NCI-H2107 treated with DMSO at 0.1 percent for 48 hours (cell line): Measurements from ENCODE around the gene ZC3H12C.
"Not testable (repeated sequence)": the region's sequence is repeated elsewhere in the genome, so short reads cannot be mapped to it uniquely, and the experiment has no call there.

Experiments
- DNase-seq: peaks from one replicate; lab custom pipeline; 2025; ENCODE audit not compliant: unreplicated experiment; lab: John Stamatoyannopoulos, UW

Gene ZC3H12C

GRCh38 chr11:110176366-110177085, 83.3 kb downstream of the ZC3H12C start:
- no peak for DNase-seq

GRCh38 chr11:110177086-110177456, 83.9 kb downstream of the ZC3H12C start:
- no peak for DNase-seq

GRCh38 chr11:110179064-110179463, 85.9 kb downstream of the ZC3H12C start:
- DNase-seq, result no peak

GRCh38 chr11:110182886-110183285, 89.7 kb downstream of the ZC3H12C start:
- no peak for DNase-seq

- no peak for DNase-seq
Measured at GRCh38 chr11:110184456-110184855, 91.3 kb downstream of the ZC3H12C start.

GRCh38 chr11:110185121-110185591, 92.0 kb downstream of the ZC3H12C start:
- no peak for DNase-seq

- no peak for DNase-seq
Measured at GRCh38 chr11:110185599-110185998, 92.4 kb downstream of the ZC3H12C start.

- no peak for DNase-seq
Measured at GRCh38 chr11:110186456-110186855, 93.3 kb downstream of the ZC3H12C start.

- DNase-seq, result no peak
Measured at GRCh38 chr11:110186867-110187266, 93.7 kb downstream of the ZC3H12C start.

GRCh38 chr11:110187731-110188130, 94.5 kb downstream of the ZC3H12C start:
- no peak for DNase-seq

- DNase-seq, result no peak
Measured at GRCh38 chr11:110190885-110191284, 97.7 kb downstream of the ZC3H12C start.

GRCh38 chr11:110192604-110193282, 99.6 kb downstream of the ZC3H12C start:
- DNase-seq, result not testable (repeated sequence)

GRCh38 chr11:110194211-110194766, 101.1 kb downstream of the ZC3H12C start:
- DNase-seq, result not testable (repeated sequence)

GRCh38 chr11:110196241-110196754, 103.1 kb downstream of the ZC3H12C start:
- DNase-seq, result no peak

- DNase-seq, result no peak
Measured at GRCh38 chr11:110196884-110197420, 103.8 kb downstream of the ZC3H12C start.

GRCh38 chr11:110198031-110198729, 105.0 kb downstream of the ZC3H12C start:
- no peak for DNase-seq

- DNase-seq, result no peak
Measured at GRCh38 chr11:110199184-110199981, 106.2 kb downstream of the ZC3H12C start.

- DNase-seq, result no peak
Measured at GRCh38 chr11:110200241-110200640, 107.0 kb downstream of the ZC3H12C start.

- DNase-seq, result no peak
Measured at GRCh38 chr11:110200836-110201235, 107.6 kb downstream of the ZC3H12C start.

- DNase-seq, result no peak
Measured at GRCh38 chr11:110207123-110207522, 113.9 kb downstream of the ZC3H12C start.
